Tracheal epithelial cell (primary cell): ENCODE measurements around the gene SDSL. TPM values are rescaled to one million over a fixed set of nuclear protein-coding genes. Genes with fewer than 3 reads are reported as not detected.

Experiments used
- total RNA-seq: library from RNA; depleted of rRNA; stranded (reverse); fragments of >200 nt; gene quantifications from 2 replicates; pipeline ENCODE4 v1.2.1, GENCODE V29; 2014

SDSL gene, protein sequence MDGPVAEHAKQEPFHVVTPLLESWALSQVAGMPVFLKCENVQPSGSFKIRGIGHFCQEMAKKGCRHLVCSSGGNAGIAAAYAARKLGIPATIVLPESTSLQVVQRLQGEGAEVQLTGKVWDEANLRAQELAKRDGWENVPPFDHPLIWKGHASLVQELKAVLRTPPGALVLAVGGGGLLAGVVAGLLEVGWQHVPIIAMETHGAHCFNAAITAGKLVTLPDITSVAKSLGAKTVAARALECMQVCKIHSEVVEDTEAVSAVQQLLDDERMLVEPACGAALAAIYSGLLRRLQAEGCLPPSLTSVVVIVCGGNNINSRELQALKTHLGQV
- 2.8 and 4.8 TPM in 2 replicates for total RNA-seq

DNA sequence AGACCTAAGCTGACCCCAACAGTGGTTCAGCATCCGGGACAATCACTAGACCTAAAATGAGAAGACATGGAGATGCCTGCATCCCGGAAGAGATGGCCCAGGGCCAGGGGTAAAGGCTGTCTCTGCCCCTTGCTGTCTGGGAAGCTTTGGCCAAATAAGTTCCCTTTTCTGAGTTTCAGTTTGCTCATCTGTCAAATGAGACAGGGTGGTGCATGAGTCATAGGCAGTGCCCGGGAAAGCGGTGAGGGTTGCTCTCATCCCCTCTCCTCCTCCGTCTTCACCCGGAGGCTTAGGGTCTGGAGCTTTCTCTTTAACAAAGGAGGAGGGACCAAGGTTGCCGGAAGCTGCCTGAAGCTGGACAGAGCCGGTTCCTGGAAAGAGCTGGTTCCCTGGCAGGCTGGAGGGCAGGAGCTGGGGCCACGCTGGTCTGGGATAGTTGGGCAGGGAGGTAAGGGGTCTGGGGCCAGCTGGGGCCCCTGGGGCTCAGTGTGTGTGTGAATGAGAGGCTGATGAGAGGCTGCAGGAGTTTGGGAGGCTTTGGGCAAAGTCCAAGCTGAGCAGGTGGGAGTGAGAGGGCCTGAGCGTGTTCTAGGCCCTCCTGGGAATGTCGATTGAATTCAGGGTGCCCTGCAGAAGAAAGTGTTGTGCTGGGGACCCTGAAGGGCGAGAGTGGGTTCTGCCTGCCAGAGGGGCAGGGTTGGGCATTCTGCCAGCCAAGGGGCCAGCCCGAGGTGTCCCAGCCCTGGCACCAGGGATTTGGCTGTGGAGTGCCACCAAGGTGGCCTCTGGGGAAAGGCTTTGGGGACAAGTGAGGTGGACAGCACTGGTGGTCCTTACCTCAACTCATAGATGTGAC, at the start of gene SDSL:
TSS of gene SDSL (plus strand) at position 351 of the 856 bp plus-strand sequence. CDS start 5,603 bp downstream, outside the sequence.

DNA sequence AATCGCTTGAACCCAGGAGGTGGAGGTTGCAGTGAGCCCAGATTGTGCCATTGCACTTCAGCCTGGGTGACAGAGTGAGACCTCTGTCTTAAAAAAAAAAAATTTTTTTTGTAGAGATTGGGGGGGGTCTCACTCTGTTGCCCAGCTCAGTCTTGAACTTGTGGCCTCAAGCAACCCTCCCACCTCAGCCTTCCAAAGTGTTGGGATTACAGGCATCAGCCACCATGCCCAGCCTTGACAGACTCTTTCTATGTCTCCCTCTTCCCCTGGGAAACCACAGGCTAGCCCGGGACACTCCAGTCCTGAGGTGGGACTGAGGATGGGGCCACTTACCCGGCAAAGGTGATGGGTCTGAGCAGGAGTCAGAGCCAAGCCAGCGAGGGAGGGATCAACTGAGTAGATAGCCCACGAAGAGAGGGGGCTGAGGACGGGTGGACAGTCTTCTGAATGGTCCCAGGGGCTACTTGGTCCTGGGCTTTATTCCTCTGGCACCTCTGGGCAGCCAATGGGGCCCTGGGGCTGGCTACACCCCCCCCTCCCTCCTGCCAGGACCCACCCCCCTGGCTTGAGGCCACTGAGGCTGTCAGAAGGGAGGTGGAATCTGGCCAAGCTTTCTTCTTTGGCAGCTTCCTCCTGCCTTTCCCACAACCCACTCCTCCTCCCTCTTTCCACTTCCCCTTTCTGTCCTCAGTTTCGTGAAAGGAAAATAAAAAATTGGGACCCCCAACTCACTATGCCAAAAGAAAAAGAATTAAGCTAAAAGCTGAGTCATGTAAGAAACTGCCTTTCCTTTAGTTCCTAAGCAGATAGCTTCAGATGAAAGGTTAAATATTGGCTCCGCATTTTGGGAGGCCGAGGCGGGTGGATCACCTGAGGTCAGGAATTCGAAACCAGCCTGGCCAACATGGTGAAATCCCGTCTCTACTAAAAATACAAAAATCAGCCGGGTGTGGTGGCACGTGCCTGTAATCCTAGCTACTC, 18.5 kb upstream of the SDSL start, which contains the start of gene SDS:
TSS of gene SDS (minus strand) at position 453 of the 981 bp plus-strand sequence. CDS start 4,179 bp downstream, outside the sequence.

DNA sequence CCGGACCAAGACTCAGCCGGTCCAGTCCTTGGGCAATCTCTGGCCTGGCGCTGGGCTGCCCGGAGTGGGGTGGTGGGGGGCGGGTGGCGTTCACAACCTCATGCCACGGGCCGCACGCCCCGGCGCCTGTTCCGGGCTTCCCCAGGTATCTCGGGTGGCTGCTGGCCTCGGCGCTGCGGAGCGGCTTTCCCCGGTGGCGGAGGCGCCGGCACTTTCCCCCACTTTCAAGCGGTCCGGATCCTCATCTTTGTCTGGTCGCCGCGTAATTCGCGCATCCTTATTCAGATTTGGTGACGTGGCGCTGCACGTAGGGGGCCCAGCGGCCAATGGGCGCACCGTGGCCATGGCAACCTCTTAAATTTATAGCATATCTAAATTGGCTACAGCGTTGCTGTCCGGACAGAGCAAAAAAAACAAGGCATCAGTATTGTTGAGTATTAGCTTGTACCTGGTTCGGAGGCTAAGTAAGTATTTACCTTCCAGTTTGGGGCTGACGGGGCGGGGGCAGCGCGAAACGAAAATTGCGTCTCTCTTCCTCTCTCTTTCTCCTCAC, 49.5 kb downstream of the SDSL start, which contains the start of gene LHX5:
TSS of gene LHX5 (minus strand) at position 253 of the 553 bp plus-strand sequence. CDS start 373 bp downstream, outside the sequence.

Other genes starting within 250 kb of the SDSL start
- 42.0 and 47.7 TPM in 2 replicates for gene DDX54, start 236.9 kb upstream of the SDSL start, total RNA-seq
- gene RITA1, start 236.7 kb upstream of the SDSL start, total RNA-seq: 25.4 and 28.9 TPM in 2 replicates
- 11.5 and 13.3 TPM in 2 replicates for gene TPCN1, start 200.9 kb upstream of the SDSL start, total RNA-seq
- gene SLC8B1, start 87.3 kb upstream of the SDSL start, total RNA-seq: 16.6 and 22.4 TPM in 2 replicates
- gene PLBD2, start 63.8 kb upstream of the SDSL start, total RNA-seq: 21.1 and 25.8 TPM in 2 replicates
- gene SDS, start 18.5 kb upstream of the SDSL start, total RNA-seq: not detected in 2 replicates
- 0.21 and 0.24 TPM in 2 replicates for gene LHX5, start 49.5 kb downstream of the SDSL start, total RNA-seq